Fibroblast of mammary gland (primary cell): ENCODE data around the gene RAX2.

Experiments
- DNase-seq: peaks from one replicate; pipeline ENCODE4 v3.0.0-alpha.2; 2010; ENCODE audit warnings: low read depth
- H3K4me3 ChIP-seq: 2 replicates; pipeline ENCODE4 v1.5.1; 2011; ENCODE audit warnings: low read depth, mild to moderate bottlenecking, low read length, moderate library complexity; ENCODE audit not compliant: control insufficient read depth
- TF ChIP-seq, protein P1 (sequence below): conservative IDR thresholded peaks from 2 replicates; pipeline ENCODE4 v1.5.1; 2011; ENCODE audit warnings: low read depth, low read length, inconsistent platforms; ENCODE audit not compliant: control insufficient read depth, insufficient read depth

Gene RAX2

DNA sequence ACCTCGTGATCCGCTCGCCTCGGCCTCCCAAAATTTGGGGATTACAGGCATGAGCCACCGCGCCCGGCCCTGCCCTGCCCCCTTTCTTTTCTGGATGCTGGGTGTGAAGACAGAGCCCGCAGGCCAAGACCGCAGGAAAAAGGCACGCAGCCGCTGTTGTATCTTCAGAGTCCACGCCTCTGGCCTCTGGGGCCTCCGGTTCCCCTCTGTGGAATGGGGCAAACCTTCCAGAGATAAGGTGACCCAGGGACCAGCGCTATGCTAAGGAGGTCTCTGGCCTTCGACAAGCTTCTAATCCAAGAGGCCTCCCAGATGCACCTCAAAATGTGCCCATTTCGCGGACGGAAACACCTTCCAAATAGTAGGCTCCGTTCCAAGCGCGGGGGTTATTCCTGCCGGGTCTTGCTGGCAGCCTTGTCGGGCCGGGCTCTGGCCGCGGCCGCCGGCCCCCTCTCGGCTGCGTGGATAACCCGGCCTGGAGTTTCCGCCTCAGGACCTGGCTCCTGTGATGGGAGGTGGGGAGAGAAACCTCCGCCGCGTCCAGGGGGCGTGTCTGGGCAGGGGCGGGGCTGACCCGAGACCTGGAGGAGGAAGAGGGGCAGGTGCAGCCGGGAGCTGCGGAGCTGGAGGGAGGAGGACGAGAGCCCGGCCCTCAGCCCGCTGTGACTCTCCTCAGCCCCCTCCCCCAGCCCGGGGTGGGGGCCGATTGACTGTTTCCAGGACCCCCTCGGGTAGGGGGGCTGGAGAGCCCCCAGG is 50.7 kb downstream of the RAX2 start:
- no peak overlapping the region for H3K4me3 ChIP-seq
- TF ChIP-seq, protein P1, sequence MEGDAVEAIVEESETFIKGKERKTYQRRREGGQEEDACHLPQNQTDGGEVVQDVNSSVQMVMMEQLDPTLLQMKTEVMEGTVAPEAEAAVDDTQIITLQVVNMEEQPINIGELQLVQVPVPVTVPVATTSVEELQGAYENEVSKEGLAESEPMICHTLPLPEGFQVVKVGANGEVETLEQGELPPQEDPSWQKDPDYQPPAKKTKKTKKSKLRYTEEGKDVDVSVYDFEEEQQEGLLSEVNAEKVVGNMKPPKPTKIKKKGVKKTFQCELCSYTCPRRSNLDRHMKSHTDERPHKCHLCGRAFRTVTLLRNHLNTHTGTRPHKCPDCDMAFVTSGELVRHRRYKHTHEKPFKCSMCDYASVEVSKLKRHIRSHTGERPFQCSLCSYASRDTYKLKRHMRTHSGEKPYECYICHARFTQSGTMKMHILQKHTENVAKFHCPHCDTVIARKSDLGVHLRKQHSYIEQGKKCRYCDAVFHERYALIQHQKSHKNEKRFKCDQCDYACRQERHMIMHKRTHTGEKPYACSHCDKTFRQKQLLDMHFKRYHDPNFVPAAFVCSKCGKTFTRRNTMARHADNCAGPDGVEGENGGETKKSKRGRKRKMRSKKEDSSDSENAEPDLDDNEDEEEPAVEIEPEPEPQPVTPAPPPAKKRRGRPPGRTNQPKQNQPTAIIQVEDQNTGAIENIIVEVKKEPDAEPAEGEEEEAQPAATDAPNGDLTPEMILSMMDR, result no peak
- DNase-seq, result peak; percentile 69

DNA sequence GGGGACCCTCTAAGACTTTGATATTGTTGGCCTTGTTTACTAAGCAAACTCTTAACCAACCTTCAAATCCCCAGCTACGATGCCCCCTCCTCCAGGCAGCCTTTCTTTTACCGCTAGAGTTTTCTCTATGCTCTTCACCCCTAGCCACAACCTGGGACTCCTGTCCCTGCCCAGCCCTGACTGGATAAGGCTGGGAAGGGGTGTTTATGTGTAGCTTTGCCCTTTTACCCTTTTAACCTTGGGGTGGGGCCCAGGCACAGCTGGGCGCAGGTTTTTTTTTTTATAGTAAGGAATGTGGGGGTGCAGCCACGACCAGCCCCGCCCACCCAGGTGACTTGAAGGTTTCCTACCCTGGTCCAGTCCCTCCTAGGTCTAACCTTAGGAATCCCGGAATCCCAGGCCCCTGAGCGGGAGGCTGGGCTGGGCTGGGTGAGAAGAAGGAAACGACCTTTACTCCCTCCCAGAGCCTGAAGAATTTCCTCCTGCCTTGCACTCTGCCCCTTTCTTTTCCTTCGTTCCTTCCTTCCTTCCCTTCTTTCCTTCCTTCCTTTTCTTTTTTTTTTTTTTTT is 51.6 kb downstream of the RAX2 start:
- TF ChIP-seq, protein P1, result no peak
- H3K4me3 ChIP-seq, result no peak overlapping the region
- DNase-seq, result no peak

DNA sequence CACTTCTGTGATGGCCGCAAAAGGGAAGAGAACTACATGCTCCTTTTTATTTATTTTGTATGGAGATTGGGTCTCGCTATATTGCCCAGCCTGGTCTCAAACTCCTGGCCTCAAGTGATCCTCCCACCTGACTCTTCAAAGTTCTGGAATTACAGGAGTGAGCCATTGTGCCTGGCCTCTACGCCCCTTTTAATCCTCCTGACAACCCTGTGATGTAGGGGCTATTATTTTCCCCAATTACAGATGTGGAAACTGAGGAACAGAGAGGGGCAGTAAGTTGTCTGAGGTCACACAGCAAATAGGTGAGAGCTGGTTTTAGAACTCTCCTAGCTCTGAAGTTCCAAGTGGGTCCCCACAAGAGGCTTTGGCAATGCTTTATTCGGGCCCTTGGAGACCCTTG is 52.2 kb downstream of the RAX2 start:
- DNase-seq, result no peak
- no peak overlapping the region for H3K4me3 ChIP-seq
- TF ChIP-seq, protein P1, result no peak
